SH-SY5Y (cell line): ENCODE results near the gene ABCC4.

Source experiments
- GATA2 ChIP-seq: IDR thresholded peaks from 2 replicates; pipeline ENCODE4 v1.6.1; 2011; ENCODE audit warnings: mild to moderate bottlenecking, low read depth, low read length
- GATA3 ChIP-seq: IDR thresholded peaks from 2 replicates; pipeline ENCODE4 v1.6.1; 2011; ENCODE audit warnings: low read depth, mild to moderate bottlenecking, low read length, moderate library complexity

GRCh38 chr13:95074820-95075219, 226.4 kb downstream of the ABCC4 start:
- TF ChIP-seq GATA2: no peak
- TF ChIP-seq GATA3: no peak
